ENCODE results near the gene MBNL2. TPM values are rescaled to one million over a fixed set of nuclear protein-coding genes. Genes with fewer than 3 reads are reported as not detected.

MBNL2 gene
- total RNA-seq, 1 donor from 2014 or later: 43.7 TPM

GRCh38 chr13:97371486-97372109, 149.5 kb downstream of the MBNL2 start:
- Mint-ChIP-seq H3K4me3 (no peak overlapping the region), H3K4me1 (ENCODE audit: unreplicated experiment) (peaks cover 16% of the 10 kb centered on the region), H3K27me3 (no peaks in the 10 kb centered on the region), H3K36me3 (peaks cover 32% of the 10 kb centered on the region), H3K27ac (no peak overlapping the region), H3K9me3 (no peaks in the 10 kb centered on the region)
- DNase-seq (ENCODE audit: extremely low spot score, unreplicated experiment): no peak
- TF ChIP-seq, protein P1, sequence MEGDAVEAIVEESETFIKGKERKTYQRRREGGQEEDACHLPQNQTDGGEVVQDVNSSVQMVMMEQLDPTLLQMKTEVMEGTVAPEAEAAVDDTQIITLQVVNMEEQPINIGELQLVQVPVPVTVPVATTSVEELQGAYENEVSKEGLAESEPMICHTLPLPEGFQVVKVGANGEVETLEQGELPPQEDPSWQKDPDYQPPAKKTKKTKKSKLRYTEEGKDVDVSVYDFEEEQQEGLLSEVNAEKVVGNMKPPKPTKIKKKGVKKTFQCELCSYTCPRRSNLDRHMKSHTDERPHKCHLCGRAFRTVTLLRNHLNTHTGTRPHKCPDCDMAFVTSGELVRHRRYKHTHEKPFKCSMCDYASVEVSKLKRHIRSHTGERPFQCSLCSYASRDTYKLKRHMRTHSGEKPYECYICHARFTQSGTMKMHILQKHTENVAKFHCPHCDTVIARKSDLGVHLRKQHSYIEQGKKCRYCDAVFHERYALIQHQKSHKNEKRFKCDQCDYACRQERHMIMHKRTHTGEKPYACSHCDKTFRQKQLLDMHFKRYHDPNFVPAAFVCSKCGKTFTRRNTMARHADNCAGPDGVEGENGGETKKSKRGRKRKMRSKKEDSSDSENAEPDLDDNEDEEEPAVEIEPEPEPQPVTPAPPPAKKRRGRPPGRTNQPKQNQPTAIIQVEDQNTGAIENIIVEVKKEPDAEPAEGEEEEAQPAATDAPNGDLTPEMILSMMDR (conservative IDR thresholded peaks at IDR 0.05): no peak

DNA sequence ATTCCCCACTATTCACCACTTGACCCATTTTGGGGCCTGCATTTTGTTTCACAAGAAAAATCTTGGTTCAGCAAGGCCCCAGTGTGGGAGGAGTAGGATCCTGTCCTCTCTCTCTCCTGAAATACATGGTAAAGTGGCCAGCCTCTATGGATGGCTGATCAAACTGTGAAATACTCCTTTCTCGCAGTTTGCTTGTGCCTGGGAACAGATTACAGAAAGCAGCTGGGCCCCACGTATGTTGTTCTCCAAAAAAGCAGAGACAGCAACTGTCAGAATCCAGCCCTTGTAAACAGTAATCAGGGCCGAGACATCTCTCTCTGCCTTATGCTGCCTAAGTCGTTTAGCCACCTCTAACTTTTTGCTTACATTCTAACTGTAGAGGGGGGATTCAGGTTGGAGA, 150.8 kb downstream of the MBNL2 start:
- Mint-ChIP-seq H3K9me3 (no peaks in the 10 kb centered on the region), H3K27ac (no peak overlapping the region), H3K27me3 (no peaks in the 10 kb centered on the region), H3K4me1 (ENCODE audit: unreplicated experiment) (peaks cover 7% of the 10 kb centered on the region), H3K36me3 (peaks cover 32% of the 10 kb centered on the region), H3K4me3 (no peak overlapping the region)
- TF ChIP-seq, protein P1 (conservative IDR thresholded peaks at IDR 0.05): no peak
- no peak for DNase-seq (ENCODE audit: extremely low spot score, unreplicated experiment)

DNA sequence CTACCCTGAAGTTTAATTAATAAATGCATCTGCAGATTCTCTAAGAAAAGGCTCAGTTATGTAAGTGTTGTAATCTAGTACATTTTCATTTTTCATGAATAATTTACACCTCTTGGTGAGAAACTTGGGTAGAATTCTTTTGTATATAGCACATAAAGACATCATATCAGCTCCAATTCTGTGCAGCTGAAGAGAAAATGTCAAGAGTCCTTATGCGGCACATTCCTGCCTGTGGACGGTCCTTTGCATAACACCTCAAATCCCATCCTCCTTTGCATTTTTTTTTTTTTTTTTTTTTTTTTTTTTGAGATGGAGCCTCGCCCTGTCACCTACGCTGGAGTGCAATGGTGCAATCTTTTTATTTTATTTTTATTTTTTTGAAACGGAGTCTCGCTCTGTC, 151.7 kb downstream of the MBNL2 start:
- no peak for DNase-seq (ENCODE audit: extremely low spot score, unreplicated experiment)
- no peaks in the 10 kb centered on the region for H3K27me3 Mint-ChIP-seq
- peaks cover 7% of the 10 kb centered on the region for H3K4me1 Mint-ChIP-seq (ENCODE audit: unreplicated experiment)
- no peak overlapping the region for H3K4me3 Mint-ChIP-seq
- no peak overlapping the region for H3K27ac Mint-ChIP-seq
- H3K9me3 Mint-ChIP-seq: no peaks in the 10 kb centered on the region
- peaks cover 32% of the 10 kb centered on the region for H3K36me3 Mint-ChIP-seq
- TF ChIP-seq, protein P1 (conservative IDR thresholded peaks at IDR 0.05): no peak

GRCh38 chr13:97376981-97377380, 154.8 kb downstream of the MBNL2 start:
- no peak overlapping the region for H3K4me3 Mint-ChIP-seq
- H3K36me3 Mint-ChIP-seq: peaks cover 39% of the 10 kb centered on the region
- no peaks in the 10 kb centered on the region for H3K9me3 Mint-ChIP-seq
- no peaks in the 10 kb centered on the region for H3K27me3 Mint-ChIP-seq
- TF ChIP-seq, protein P1 (conservative IDR thresholded peaks at IDR 0.05): no peak
- DNase-seq (ENCODE audit: extremely low spot score, unreplicated experiment): no peak
- H3K27ac Mint-ChIP-seq: no peak overlapping the region
- no peaks in the 10 kb centered on the region for H3K4me1 Mint-ChIP-seq (ENCODE audit: unreplicated experiment)

DNA sequence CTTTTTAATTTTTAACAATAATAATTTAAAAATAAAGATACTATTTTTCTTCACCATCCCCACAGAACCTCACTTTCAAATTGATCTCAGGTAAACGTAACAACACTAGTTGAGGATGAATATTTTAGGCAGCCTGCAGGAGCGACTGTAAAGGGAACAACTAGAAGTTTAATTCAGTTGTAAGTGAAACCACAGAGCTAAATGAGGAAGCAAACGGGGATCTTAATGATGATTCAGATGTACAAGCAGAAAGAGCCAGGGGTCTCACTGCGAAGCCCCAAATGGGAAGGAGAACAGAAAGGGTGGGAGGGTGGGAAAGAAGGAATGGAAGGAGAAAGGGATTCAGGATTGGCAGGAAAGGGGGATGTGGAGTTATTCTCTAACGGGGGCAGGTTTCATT, 157.3 kb downstream of the MBNL2 start:
- no peak overlapping the region for H3K4me3 Mint-ChIP-seq
- peaks cover 45% of the 10 kb centered on the region for H3K36me3 Mint-ChIP-seq
- H3K4me1 Mint-ChIP-seq (ENCODE audit: unreplicated experiment): no peaks in the 10 kb centered on the region
- no peak for DNase-seq (ENCODE audit: extremely low spot score, unreplicated experiment)
- TF ChIP-seq, protein P1 (conservative IDR thresholded peaks at IDR 0.05): no peak
- H3K27ac Mint-ChIP-seq: no peak overlapping the region
- no peaks in the 10 kb centered on the region for H3K27me3 Mint-ChIP-seq
- H3K9me3 Mint-ChIP-seq: no peaks in the 10 kb centered on the region
